ENCODE data around the gene CD80.

CD80 gene

GRCh38 chr3:119597548-119598288 lies 38.3 kb upstream of the CD80 start, which contains the start of gene PLA1A:
Gene PLA1A, plus strand, starts transcription at chr3:119597885. Its CDS starts 29 bp downstream, at chr3:119597914.
- no peak for ATAC-seq

GRCh38 chr3:119596398-119596797 lies 37.0 kb upstream of the CD80 start:
- TF ChIP-seq ZFP30 (CRISPR knock-in tag; IDR thresholded peaks at IDR 0.05) (no peak), ISL1 (CRISPR knock-in tag; IDR thresholded peaks at IDR 0.05) (no peak), CSDC2 (CRISPR knock-in tag; IDR thresholded peaks at IDR 0.05) (no peak), ZFP3 (CRISPR knock-in tag; IDR thresholded peaks at IDR 0.05) (no peak), CREB5 (CRISPR knock-in tag; IDR thresholded peaks at IDR 0.05; ENCODE audit: low read depth) (no peak)
- no peak for ATAC-seq

More at GRCh38 chr3:119597548-119598288, 38.3 kb upstream of the CD80 start, which contains the start of gene PLA1A:
- no peak for TF ChIP-seq ZNF565 (CRISPR knock-in tag; conservative IDR thresholded peaks at IDR 0.05; ENCODE audit: low read depth)
- TF ChIP-seq PATZ1 (CRISPR knock-in tag; IDR thresholded peaks at IDR 0.05; ENCODE audit: borderline replicate concordance) = no peak
- no peak for TF ChIP-seq ISL1 (CRISPR knock-in tag; IDR thresholded peaks at IDR 0.05)
- no peak for TF ChIP-seq ZFP3 (CRISPR knock-in tag; IDR thresholded peaks at IDR 0.05)
- TF ChIP-seq CSRNP3 (CRISPR knock-in tag; IDR thresholded peaks at IDR 0.05) = no peak
- no peak for TF ChIP-seq TSHZ2 (CRISPR knock-in tag; IDR thresholded peaks at IDR 0.05)
- TF ChIP-seq ZC3H10 (CRISPR knock-in tag; IDR thresholded peaks at IDR 0.05) = no peak
- no peak for TF ChIP-seq OSR1 (CRISPR knock-in tag; IDR thresholded peaks at IDR 0.05)
- TF ChIP-seq ARNTL (CRISPR knock-in tag; IDR thresholded peaks at IDR 0.05; ENCODE audit: borderline replicate concordance, low read depth) = no peak
- TF ChIP-seq TCF4 (CRISPR knock-in tag; IDR thresholded peaks at IDR 0.05; ENCODE audit: borderline replicate concordance) = no peak
- TF ChIP-seq ZFP30 (CRISPR knock-in tag; IDR thresholded peaks at IDR 0.05) = no peak
- TF ChIP-seq ESRRG (CRISPR knock-in tag; IDR thresholded peaks at IDR 0.05) = no peak
- TF ChIP-seq CSDC2 (CRISPR knock-in tag; IDR thresholded peaks at IDR 0.05) = no peak
- no peak for TF ChIP-seq BACH2 (CRISPR knock-in tag; IDR thresholded peaks at IDR 0.05; ENCODE audit: borderline replicate concordance)
- TF ChIP-seq ZNF70 (CRISPR knock-in tag; IDR thresholded peaks at IDR 0.05) = no peak
- no peak for TF ChIP-seq RARB (CRISPR knock-in tag; IDR thresholded peaks at IDR 0.05)
- no peak for TF ChIP-seq TOX (CRISPR knock-in tag; IDR thresholded peaks at IDR 0.05; ENCODE audit: borderline replicate concordance)
- TF ChIP-seq GLIS3 (CRISPR knock-in tag; IDR thresholded peaks at IDR 0.05) = no peak
- TF ChIP-seq ZNF8 (CRISPR knock-in tag; IDR thresholded peaks at IDR 0.05) = no peak
- TF ChIP-seq PPARA (CRISPR knock-in tag; IDR thresholded peaks at IDR 0.05; ENCODE audit: borderline replicate concordance) = no peak

GRCh38 chr3:119595639-119596334 lies 36.4 kb upstream of the CD80 start:
- no peak; the same call in 2 of the 3 replicates for ATAC-seq
- TF ChIP-seq ZFP30 (CRISPR knock-in tag; IDR thresholded peaks at IDR 0.05) (no peak), SNAI2 (CRISPR knock-in tag; IDR thresholded peaks at IDR 0.05) (no peak), POU6F1 (CRISPR knock-in tag; IDR thresholded peaks at IDR 0.05; ENCODE audit: borderline replicate concordance, low read depth) (no peak), ESRRG (CRISPR knock-in tag; IDR thresholded peaks at IDR 0.05) (no peak), TOX (CRISPR knock-in tag; IDR thresholded peaks at IDR 0.05; ENCODE audit: borderline replicate concordance) (no peak), TSHZ2 (CRISPR knock-in tag; IDR thresholded peaks at IDR 0.05) (no peak), ZC3H10 (CRISPR knock-in tag; IDR thresholded peaks at IDR 0.05) (no peak), CSDC2 (CRISPR knock-in tag; IDR thresholded peaks at IDR 0.05) (no peak)
